Activated T-cell treated with anti-CD3 and anti-CD28 coated beads, Interleukin-2, amount 50 U/mL, for 1 hour (primary cell): ENCODE results near the gene SLC17A9.
A peak's percentile ranks its signal among the peaks of the same experiment; 100 is the strongest.

Source experiments
- DNase-seq: peaks from one replicate; pipeline ENCODE4 v3.0.0-alpha.2; 2020

The SLC17A9 gene

GRCh38 chr20:62969179-62969760, 16.8 kb downstream of the SLC17A9 start:
- no peak for DNase-seq

DNA sequence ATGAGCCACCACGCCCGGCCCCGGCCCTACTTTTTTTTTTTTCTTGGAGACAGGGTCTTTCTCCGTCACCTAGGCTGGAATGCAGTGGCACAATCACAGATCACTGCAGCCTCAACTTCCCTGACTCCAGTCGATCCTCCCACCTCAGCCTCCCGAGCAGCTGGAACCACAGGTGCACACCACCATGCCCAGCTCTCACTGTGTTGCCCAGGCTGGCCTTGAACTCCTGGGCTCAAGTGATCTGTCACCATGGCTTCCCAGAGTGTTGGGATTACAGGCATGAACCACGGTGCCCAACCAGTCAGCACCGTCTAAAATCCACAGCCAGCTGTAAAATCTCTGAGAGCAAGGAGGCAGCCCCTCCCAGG, 17.4 kb downstream of the SLC17A9 start:
- no peak for DNase-seq

DNA sequence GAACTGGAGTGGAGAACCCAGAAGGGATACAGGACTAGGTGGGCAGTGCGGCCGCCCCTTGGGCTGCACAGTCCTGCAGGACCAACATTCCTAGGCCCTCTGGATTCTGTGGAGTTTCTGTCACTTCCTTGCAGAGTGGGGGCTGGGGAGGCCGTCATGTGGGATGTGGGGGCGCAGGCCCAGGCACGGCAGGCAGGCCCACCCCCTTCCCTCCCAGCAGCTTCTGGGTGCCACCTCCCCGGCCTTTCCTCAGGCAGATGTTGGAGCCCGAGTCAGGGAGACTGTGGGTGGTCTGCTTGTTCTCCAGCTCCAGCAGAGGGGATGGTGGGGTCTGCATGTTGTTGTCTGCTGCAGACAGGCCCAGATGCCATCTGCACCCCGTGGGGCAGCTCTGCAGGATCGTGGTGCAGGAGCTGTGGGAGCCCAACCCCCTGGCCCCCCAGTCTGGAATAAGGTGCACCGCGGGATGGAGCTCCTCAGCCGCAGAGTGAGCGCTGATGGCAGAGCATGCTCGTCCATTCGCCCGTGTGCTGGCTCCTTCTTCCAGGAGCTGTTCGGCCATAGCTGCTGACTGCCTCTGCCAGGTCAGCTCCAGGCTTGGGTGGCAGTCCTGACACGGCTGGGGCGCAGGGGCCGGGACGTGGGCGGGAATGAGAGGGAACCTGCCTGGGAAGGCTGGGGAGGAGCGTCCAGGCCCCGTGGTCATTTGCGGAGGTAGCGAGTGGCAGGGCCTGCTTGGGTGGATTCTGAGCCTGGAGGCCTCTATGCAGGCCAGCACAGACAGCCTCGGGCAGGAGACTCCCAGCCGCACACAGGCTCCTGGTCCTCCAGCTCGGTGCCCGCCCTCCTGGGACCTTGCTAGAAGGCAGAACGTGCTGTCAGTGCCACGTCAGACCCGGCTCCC, 18.1 kb downstream of the SLC17A9 start:
- no peak for DNase-seq

- no peak for DNase-seq
Observed at GRCh38 chr20:62971211-62971949, 18.9 kb downstream of the SLC17A9 start.

DNA sequence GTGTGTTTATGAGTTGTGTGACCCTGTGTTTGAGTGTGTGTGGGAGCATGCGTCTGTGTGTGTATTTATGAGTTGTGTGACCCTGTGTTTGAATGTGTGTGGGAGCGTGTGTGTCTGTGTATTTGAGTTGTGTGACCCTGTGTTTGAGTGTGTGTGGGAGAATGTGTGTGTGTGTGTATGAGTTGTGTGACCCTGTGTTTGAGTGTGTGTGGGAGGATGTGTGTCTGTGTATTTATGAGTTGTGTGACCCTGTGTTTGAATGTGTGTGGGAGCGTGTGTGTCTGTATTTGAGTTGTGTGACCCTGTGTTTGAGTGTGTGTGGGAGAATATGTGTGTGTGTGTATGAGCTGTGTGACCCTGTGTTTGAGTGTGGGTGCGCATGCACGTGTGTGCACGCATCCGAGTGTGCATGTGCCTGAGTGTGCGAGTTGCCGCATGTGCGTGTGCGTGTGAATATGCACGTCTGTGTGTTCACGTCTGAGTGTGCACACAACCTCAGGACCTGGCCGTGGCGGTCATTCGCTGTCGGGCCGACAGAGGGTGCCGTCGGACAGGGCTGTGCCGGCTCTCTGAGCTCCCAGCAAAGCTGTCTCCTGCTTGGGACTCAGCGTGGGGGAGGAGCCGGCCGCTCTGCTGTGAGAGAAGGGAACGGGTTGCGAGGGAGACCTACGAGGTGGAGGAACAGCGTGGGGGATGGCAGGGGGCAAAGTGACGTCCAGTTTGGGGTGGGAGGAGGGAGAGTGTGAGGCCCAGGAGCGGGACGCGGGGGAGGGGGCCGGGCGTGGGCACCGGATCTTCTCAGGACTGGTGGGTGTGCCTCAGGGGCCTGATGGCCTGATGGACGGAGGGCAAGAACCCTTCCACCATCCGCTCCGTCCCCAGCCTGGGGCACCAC, 19.7 kb downstream of the SLC17A9 start:
- DNase-seq, result peak; percentile 90

- DNase-seq, result no peak
Observed at GRCh38 chr20:62972845-62973745, 20.6 kb downstream of the SLC17A9 start.

DNA sequence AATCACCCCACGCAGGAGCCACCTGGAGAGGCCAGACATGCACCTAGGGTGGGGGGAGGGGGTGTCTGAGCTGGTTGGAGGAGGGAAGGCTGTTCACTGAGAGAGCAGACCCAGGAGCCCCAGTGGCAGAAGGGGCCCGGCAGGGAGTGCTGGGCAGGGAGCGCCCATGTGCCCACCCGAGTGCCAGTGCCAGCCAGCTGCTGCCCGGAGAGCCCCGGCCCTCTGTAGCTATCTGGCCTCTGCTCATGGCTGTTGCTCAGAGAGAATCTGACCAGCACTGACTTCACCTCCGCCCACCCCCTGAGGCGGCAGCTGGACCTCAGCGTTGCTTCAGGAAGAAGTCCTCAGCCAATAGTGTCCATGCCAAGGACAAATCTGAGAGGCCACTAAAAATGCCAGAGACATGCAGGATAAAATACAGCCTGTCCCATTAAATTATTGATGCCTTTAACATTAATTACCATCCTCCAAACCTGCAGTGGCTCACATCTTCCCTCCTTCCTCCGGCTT, 22.8 kb downstream of the SLC17A9 start:
- DNase-seq, result no peak

DNA sequence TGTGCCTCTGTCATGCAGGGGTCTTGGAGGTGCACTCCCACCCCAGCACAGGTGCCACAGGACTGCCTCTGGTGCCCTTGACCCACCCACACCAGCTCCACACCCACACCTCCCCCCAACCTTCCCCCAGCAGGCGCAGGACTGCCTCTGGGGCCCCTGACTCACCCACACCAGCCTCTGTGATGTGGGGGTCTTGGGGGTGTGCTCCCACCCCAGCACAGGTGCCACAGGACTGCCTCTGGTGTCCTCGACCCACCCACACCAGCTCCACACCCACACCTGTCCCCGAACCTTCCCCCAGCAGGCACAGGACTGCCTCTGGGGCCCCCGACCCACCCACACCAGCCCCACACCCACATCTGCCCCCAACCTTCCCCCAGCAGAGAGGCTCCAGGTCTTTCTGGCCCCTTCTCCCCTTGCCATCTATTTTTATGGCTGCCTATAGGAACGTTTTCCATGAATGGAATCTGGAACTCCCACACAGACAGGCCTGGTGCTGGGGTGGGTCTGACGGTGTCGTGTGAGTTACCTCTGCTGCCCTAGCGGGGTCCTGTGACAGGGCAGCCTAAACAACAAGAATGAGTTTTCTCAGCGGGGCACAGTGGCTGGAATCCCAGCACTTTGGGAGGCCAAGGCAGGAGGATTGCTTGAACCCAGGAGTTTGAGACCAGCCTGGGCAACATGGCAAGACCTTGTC, 23.5 kb downstream of the SLC17A9 start:
- DNase-seq, result no peak

DNA sequence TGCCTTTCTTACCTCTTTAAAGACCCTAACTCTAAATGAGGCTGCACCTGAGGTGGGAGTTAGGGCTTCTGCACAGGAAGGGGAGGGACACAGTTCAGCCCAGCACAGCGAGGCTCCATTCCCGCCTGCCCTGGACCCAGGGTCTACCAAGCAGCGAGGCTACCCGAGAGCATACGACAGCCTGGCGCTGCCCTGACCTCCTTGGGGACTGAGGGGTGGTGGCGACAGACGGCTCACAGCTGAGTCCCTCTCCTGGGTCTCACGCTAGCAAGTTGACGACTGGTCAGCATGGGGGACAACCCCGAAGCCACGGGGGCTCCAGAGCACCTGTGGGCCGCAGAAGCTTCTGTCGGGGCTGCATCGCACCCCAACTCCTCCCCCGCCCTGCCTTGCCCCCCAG, 24.4 kb downstream of the SLC17A9 start:
- DNase-seq, result no peak

GRCh38 chr20:62977613-62978560, 25.4 kb downstream of the SLC17A9 start:
- DNase-seq, result peak; percentile 89

GRCh38 chr20:62978561-62978943, 26.0 kb downstream of the SLC17A9 start:
- DNase-seq, result no peak

DNA sequence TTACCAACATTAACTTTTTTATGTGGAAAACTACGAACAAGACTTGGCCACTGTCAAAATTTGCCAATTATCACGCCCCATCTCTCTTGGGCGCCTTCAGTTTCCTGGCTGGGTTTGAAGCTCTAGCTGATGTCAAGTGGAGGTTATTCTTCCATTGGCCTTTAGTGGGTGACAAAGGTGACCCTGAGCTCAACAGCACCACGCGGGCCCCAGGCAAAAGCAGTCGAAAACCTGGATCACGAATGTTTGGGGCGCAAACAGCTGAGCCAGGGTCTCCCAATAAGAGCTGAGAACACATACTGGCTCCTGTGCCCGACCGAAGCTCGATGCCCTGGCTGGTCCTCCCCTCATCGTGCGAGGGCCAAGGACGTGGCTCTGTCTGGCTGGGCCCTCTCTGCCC, 26.8 kb downstream of the SLC17A9 start:
- DNase-seq, result no peak

GRCh38 chr20:62979876-62980373, 27.4 kb downstream of the SLC17A9 start:
- DNase-seq, result no peak

DNA sequence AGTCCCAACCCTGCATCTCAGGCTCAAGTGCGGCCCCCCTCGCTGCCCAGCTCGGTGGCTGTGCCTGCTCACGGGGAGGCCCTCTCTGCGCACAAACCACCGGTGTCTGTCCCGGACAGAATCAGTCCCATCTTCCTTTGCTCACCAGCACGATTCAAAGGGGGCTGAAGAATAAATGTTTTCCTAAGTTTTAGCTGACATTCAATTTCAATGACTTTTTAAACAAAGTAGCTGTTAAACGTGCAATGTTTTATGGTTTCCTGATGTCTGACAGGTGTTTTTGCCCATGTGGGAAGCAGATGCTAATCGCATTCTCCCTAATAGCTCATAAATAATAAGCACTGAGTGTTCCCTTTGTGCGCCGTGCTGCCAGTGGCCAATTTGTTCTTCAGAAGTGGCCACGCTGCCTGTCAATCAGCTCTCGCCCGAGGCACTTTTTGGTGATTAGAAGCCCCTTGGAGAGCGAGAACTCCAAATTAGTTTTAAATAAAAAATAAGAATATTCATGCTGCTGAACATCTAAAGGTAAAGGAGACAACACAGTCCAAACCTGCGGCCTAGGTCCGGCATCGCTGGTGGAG, 28.0 kb downstream of the SLC17A9 start:
- no peak for DNase-seq

DNA sequence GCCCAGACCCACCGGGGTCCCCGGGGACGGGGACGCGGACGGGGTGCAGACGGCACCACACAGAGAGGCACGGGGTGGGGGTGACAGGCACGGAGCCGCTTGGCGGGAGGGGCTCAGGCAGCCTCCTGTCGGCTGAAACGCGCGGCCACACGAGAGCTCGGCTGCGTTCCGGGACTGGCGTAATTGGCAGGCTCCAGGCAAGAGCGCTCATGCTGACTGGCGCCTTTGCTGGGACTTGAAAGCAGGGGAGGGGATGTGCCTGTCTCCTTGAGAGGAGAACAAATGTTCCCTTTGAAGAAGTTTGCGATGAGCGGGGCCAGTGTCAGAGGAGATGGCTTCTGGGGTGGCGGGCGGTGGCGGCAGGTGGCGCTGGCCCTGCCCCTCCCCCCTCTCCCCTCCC, 28.5 kb downstream of the SLC17A9 start:
- DNase-seq, result peak; percentile 55

- DNase-seq, result no peak
Observed at GRCh38 chr20:62982124-62983075, 29.9 kb downstream of the SLC17A9 start.

GRCh38 chr20:62983210-62983609, 30.7 kb downstream of the SLC17A9 start:
- no peak for DNase-seq
